ENCODE data around the gene MARCHF10. TPM values are rescaled to one million over a fixed set of nuclear protein-coding genes. Genes with fewer than 3 reads are reported as not detected.

MARCHF10 gene
- total RNA-seq, 4 donors from 2014 or later = 2.1 TPM; not detected in 3

DNA sequence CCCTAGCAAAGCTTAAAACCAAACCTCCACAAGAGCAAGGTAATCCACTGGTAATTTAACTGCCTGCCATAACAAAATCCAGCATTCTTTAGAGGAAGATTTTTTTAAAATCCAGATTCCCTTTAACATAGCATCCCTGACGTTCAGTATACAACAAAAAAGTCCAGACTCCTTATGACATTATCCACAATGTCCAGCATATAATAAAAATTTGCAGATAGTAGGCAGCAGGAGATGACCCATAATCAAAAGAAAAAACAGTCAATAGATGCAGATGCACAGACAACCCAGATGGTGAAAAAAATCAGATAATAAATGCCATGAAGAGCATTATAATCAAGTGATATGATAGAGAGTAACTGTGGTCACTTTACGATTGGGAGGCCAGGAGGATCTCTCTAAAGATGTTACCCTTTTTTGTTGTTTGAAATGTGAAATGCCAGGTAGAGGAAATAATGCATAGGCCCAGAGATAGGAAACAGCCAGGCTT, 147.4 kb downstream of the MARCHF10 start:
- in situ Hi-C loops (cut with MboI; ENCODE audit: low pct_ligation_motif_present in 1 of 4, low pct_unique_long_range_greater_than_20kb in 1 of 4, low sequenced_read_pairs in 3 of 4) = no loop called here
- Histone ChIP-seq H3K4me1 (no peaks in the 10 kb centered on the region), H3K36me3 (no peaks in the 10 kb centered on the region), H3K9me3 (no peaks in the 10 kb centered on the region), H3K27ac (no peak overlapping the region), H3K4me3 (no peak overlapping the region), H3K27me3 (no peaks in the 10 kb centered on the region)
- WGBS, 2 donors (ENCODE audit: low coverage in 1 of 2) = 89 to 93% methylated on average over 2 of the region's 2 CpGs
- intact Hi-C loops (cut with DNase I; ENCODE audit: low total_unique reads) = no loop called here
- DNase-seq = no peak
- TF ChIP-seq POLR2A (IDR thresholded peaks at IDR 0.05) (no peak), POLR2AphosphoS5 (IDR thresholded peaks at IDR 0.05) (no peak)
- TF ChIP-seq, protein P1, sequence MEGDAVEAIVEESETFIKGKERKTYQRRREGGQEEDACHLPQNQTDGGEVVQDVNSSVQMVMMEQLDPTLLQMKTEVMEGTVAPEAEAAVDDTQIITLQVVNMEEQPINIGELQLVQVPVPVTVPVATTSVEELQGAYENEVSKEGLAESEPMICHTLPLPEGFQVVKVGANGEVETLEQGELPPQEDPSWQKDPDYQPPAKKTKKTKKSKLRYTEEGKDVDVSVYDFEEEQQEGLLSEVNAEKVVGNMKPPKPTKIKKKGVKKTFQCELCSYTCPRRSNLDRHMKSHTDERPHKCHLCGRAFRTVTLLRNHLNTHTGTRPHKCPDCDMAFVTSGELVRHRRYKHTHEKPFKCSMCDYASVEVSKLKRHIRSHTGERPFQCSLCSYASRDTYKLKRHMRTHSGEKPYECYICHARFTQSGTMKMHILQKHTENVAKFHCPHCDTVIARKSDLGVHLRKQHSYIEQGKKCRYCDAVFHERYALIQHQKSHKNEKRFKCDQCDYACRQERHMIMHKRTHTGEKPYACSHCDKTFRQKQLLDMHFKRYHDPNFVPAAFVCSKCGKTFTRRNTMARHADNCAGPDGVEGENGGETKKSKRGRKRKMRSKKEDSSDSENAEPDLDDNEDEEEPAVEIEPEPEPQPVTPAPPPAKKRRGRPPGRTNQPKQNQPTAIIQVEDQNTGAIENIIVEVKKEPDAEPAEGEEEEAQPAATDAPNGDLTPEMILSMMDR (IDR thresholded peaks at IDR 0.05) = no peak

DNA sequence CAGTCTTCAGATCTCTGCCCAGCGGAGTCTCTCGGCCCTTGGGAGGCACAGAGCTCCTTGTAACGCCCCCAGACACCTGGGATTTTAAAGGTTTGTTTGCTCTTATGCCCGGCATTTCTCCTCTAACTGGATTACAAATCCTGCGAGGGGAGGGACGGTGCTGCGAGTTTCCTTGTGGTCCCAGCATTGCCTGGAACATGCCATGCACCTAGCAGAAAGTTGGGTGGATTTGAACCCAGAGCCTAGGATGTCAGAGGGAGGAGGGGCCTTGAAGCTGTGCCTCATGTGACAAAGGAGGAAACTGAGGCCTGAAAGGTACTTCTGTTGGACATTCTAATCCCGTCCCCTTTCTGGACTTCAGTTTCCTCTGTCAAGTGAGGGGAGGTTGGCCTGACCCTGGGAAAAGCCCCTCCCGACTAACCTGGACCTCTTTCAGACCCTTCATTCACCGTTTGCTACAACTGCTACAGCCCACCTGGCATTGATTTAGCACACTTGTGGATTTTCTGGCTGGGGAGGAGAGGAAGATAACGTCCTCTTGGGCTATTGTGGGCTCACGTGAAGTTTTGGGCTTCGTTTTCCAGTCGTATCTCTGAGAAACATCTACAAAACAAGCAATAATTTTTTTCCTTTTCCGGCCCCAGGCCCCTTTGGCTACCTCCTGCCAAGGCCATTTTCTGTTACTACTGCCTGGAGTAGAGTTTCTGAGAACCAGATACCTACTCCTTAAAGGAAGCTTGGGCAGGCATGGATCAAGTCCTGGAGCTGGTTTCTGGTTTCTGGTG, 149.8 kb downstream of the MARCHF10 start:
- Histone ChIP-seq H3K36me3 (no peaks in the 10 kb centered on the region), H3K27ac (no peak overlapping the region), H3K4me3 (no peak overlapping the region), H3K4me1 (peaks cover 6 to 13% (median 8%) of the 10 kb centered on the region in 4 donors), H3K9me3 (no peaks in the 10 kb centered on the region), H3K27me3 (no peaks in the 10 kb centered on the region)
- in situ Hi-C loops (cut with MboI; ENCODE audit: low pct_ligation_motif_present in 1 of 4, low pct_unique_long_range_greater_than_20kb in 1 of 4, low sequenced_read_pairs in 3 of 4) = no loop called here
- WGBS, 2 donors (ENCODE audit: low coverage in 1 of 2) = 84% methylated on average over 15 of the region's 15 CpGs; no CpG with 5 or more reads in 1 of the 2 donors
- TF ChIP-seq, protein P1 (IDR thresholded peaks at IDR 0.05) = no peak
- TF ChIP-seq POLR2AphosphoS5 (IDR thresholded peaks at IDR 0.05) = no peak
- TF ChIP-seq POLR2A (IDR thresholded peaks at IDR 0.05) = no peak
- TF ChIP-seq EP300 (IDR thresholded peaks at IDR 0.05; ENCODE audit: low read depth) = no peak
- intact Hi-C loops (cut with DNase I; ENCODE audit: low total_unique reads) = no loop called here
- DNase-seq = no peak

DNA sequence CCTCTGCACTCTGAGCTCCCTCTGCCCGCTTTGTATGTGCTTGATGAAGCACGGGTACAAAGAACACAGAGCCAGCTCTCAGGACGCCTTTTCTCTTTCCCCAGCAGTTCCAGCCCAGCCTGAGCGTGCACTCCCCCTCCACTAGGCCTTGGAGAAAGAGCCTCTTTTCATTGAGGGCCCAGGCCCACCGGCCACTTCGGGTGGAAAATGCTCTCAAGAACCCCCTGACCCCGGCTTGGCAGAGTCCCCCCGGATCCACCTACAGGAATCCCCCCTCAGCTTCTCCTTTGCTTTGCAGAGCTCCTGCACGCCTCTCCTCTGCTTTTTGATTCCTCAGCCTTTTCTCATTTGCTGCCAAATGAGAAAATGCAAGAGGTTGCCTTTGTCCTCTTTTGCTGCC, 150.4 kb downstream of the MARCHF10 start:
- Histone ChIP-seq H3K27me3 (no peaks in the 10 kb centered on the region), H3K9me3 (no peaks in the 10 kb centered on the region), H3K4me3 (no peak overlapping the region), H3K4me1 (peaks cover 12 to 19% (median 15%) of the 10 kb centered on the region in 4 donors), H3K27ac (no peak overlapping the region), H3K36me3 (no peaks in the 10 kb centered on the region)
- in situ Hi-C loops (cut with MboI; ENCODE audit: low pct_ligation_motif_present in 1 of 4, low pct_unique_long_range_greater_than_20kb in 1 of 4, low sequenced_read_pairs in 3 of 4) (no loop called here), intact Hi-C loops (cut with DNase I; ENCODE audit: low total_unique reads) (no loop called here)
- no peak for TF ChIP-seq POLR2A (IDR thresholded peaks at IDR 0.05)
- TF ChIP-seq EP300 (IDR thresholded peaks at IDR 0.05; ENCODE audit: low read depth) = no peak
- no peak for TF ChIP-seq POLR2AphosphoS5 (IDR thresholded peaks at IDR 0.05)
- TF ChIP-seq, protein P1 (IDR thresholded peaks at IDR 0.05) = no peak
- DNase-seq = no peak
- WGBS, 2 donors (ENCODE audit: low coverage in 1 of 2) = 92% methylated on average over 9 of the region's 9 CpGs; no CpG with 5 or more reads in 1 of the 2 donors

DNA sequence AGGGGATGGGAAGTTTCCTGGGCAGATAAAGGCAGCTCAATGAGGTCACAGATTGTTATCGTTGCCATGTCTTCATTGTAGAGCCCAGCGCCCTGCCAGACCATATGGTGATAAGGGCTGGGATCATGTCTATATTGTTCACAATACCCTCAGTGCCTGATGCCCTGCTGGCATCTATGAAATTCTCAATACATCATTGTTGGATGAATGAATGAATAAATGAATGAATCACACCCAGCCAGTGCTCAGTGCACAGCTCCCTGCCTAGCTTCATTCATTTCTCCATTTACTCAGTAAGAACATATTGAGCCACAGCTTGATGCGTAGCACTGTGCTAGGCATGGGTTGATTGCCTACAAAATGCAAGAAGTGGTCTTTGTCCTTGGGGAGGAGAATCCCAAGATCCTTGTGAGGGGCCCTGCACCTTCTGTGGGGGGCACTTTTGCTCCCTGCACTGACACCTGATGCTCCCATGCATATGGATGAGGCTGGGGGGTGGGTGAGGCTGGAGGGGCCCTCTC, 150.9 kb downstream of the MARCHF10 start:
- Histone ChIP-seq H3K27me3 (no peaks in the 10 kb centered on the region), H3K4me3 (no peak overlapping the region), H3K36me3 (no peaks in the 10 kb centered on the region), H3K4me1 (peaks cover 14 to 24% (median 19%) of the 10 kb centered on the region in 4 donors), H3K9me3 (no peaks in the 10 kb centered on the region), H3K27ac (no peak overlapping the region)
- intact Hi-C loops (cut with DNase I; ENCODE audit: low total_unique reads) = no loop called here
- TF ChIP-seq POLR2AphosphoS5 (IDR thresholded peaks at IDR 0.05) = no peak
- TF ChIP-seq, protein P1 (IDR thresholded peaks at IDR 0.05) = no peak
- no peak for TF ChIP-seq POLR2A (IDR thresholded peaks at IDR 0.05)
- no peak for TF ChIP-seq EP300 (IDR thresholded peaks at IDR 0.05; ENCODE audit: low read depth)
- in situ Hi-C loops (cut with MboI; ENCODE audit: low pct_ligation_motif_present in 1 of 4, low pct_unique_long_range_greater_than_20kb in 1 of 4, low sequenced_read_pairs in 3 of 4) = no loop called here
- 90 to 100% methylated on average over 1 to 3 of the region's 3 CpGs for WGBS, 2 donors (ENCODE audit: low coverage in 1 of 2)
- DNase-seq = no peak

Measured in transverse colon (tissue), 4 donors.